Astrocyte (in vitro differentiated cells and primary cell): ENCODE results near the gene FGD2. TPM values are rescaled to one million over a fixed set of nuclear protein-coding genes. Genes with fewer than 3 reads are reported as not detected.

Experiments used
- DNase-seq: peaks from one replicate; pipeline ENCODE4 v3.0.0-alpha.2; 2010; ENCODE audit warnings: low read depth
- FAIRE-seq: peaks from 2 replicates; lab custom pipeline; 2011; peaks lifted over from hg19 to GRCh38; lab: Jason Lieb, UNC
- H2AFZ ChIP-seq: 2 replicates; pipeline ENCODE4 v1.6.0; 2012; ENCODE audit warnings: low read depth, low read length, inconsistent platforms
- H3K27ac ChIP-seq: 2 replicates; pipeline ENCODE4 v1.5.1; 2011; ENCODE audit warnings: low read depth, low read length, inconsistent platforms
- H3K27me3 ChIP-seq: 2 replicates; pipeline ENCODE4 v1.6.0; 2011; ENCODE audit warnings: low read length, inconsistent platforms; ENCODE audit not compliant: insufficient read depth
- H3K36me3 ChIP-seq: 2 replicates; pipeline ENCODE4 v1.5.1; 2011; ENCODE audit warnings: low read length, inconsistent platforms; ENCODE audit not compliant: insufficient read depth
- H3K4me1 ChIP-seq: 2 replicates; pipeline ENCODE4 v1.5.1; 2011; ENCODE audit warnings: low read length, inconsistent platforms; ENCODE audit not compliant: insufficient read depth
- H3K4me2 ChIP-seq: 2 replicates; pipeline ENCODE4 v1.6.0; 2012; ENCODE audit warnings: low read length, inconsistent platforms
- H3K4me3 ChIP-seq: 2 replicates; pipeline ENCODE4 v1.5.1; 2011; ENCODE audit warnings: low read depth, mild to moderate bottlenecking, low read length, inconsistent platforms; ENCODE audit not compliant: insufficient read depth
- H3K79me2 ChIP-seq: 2 replicates; pipeline ENCODE4 v1.6.0; 2012; ENCODE audit warnings: mild to moderate bottlenecking, low read length, inconsistent platforms; ENCODE audit not compliant: insufficient read depth
- H3K9ac ChIP-seq: 2 replicates; pipeline ENCODE4 v1.6.0; 2012; ENCODE audit warnings: mild to moderate bottlenecking, low read length, inconsistent platforms
- H3K9me3 ChIP-seq: 2 replicates; pipeline ENCODE4 v1.5.1; 2012; ENCODE audit warnings: low read depth, mild to moderate bottlenecking, low read length, inconsistent platforms; ENCODE audit not compliant: insufficient read depth
- H4K20me1 ChIP-seq: 2 replicates; pipeline ENCODE4 v1.6.0; 2012; ENCODE audit warnings: low read length, inconsistent platforms; ENCODE audit not compliant: insufficient read depth
- H3K27ac Mint-ChIP-seq: one replicate; pipeline ENCODE4 v1.8.0; 2021; ENCODE audit warnings: mild to moderate bottlenecking, mixed read lengths; ENCODE audit not compliant: unreplicated experiment
- H3K27me3 Mint-ChIP-seq: one replicate; pipeline ENCODE4 v1.8.0; 2021; ENCODE audit warnings: low read depth, mixed read lengths; ENCODE audit not compliant: unreplicated experiment
- H3K36me3 Mint-ChIP-seq: one replicate; pipeline ENCODE4 v1.8.0; 2021; ENCODE audit warnings: low read depth, mixed read lengths; ENCODE audit not compliant: unreplicated experiment
- H3K4me1 Mint-ChIP-seq: one replicate; pipeline ENCODE4 v1.8.0; 2021; ENCODE audit warnings: low read depth, mixed read lengths; ENCODE audit not compliant: unreplicated experiment
- H3K4me3 Mint-ChIP-seq: one replicate; pipeline ENCODE4 v1.8.0; 2021; ENCODE audit warnings: mild to moderate bottlenecking, moderate library complexity, mixed read lengths; ENCODE audit not compliant: unreplicated experiment
- H3K9me3 Mint-ChIP-seq: one replicate; pipeline ENCODE4 v1.8.0; 2021; ENCODE audit warnings: mild to moderate bottlenecking, mixed read lengths; ENCODE audit not compliant: unreplicated experiment
- EZH2 ChIP-seq: IDR thresholded peaks from 2 replicates; pipeline ENCODE4 v1.6.1; 2012; ENCODE audit warnings: mild to moderate bottlenecking, low read length, inconsistent platforms; ENCODE audit not compliant: insufficient read depth
- total RNA-seq: library from RNA; stranded (reverse); gene quantifications from 2 replicates; pipeline ENCODE4 v1.2.1, GENCODE V29; 2021
- TF ChIP-seq, protein P1 (sequence below): IDR thresholded peaks from 2 replicates; pipeline ENCODE4 v1.5.1; 2011; ENCODE audit warnings: low read depth, mild to moderate bottlenecking, inconsistent platforms, low read length, moderate library complexity; ENCODE audit not compliant: insufficient read depth

FGD2 gene
- total RNA-seq, 1 donor from 2014 or later = not detected

- Mint-ChIP-seq H3K9me3 (no peaks in the 10 kb centered on the region), H3K4me3 (peak overlapping the region; percentile 40), H3K4me1 (peaks cover 27% of the 10 kb centered on the region), H3K27ac (no peak overlapping the region), H3K36me3 (peaks cover 5% of the 10 kb centered on the region), H3K27me3 (no peaks in the 10 kb centered on the region)
- H3K4me3 ChIP-seq = no peak overlapping the region
- FAIRE-seq (no peak), DNase-seq (no peak)
- no peaks in the 10 kb centered on the region for H3K9me3 ChIP-seq
- H3K27me3 ChIP-seq = no peaks in the 10 kb centered on the region
- TF ChIP-seq, protein P1, sequence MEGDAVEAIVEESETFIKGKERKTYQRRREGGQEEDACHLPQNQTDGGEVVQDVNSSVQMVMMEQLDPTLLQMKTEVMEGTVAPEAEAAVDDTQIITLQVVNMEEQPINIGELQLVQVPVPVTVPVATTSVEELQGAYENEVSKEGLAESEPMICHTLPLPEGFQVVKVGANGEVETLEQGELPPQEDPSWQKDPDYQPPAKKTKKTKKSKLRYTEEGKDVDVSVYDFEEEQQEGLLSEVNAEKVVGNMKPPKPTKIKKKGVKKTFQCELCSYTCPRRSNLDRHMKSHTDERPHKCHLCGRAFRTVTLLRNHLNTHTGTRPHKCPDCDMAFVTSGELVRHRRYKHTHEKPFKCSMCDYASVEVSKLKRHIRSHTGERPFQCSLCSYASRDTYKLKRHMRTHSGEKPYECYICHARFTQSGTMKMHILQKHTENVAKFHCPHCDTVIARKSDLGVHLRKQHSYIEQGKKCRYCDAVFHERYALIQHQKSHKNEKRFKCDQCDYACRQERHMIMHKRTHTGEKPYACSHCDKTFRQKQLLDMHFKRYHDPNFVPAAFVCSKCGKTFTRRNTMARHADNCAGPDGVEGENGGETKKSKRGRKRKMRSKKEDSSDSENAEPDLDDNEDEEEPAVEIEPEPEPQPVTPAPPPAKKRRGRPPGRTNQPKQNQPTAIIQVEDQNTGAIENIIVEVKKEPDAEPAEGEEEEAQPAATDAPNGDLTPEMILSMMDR = no peak
- TF ChIP-seq EZH2 = no peak
- H4K20me1 ChIP-seq = peaks cover 92% of the 10 kb centered on the region
- peaks cover 37% of the 10 kb centered on the region for H3K36me3 ChIP-seq
- H3K79me2 ChIP-seq = peaks cover 93% of the 10 kb centered on the region
- no peak overlapping the region for H3K27ac ChIP-seq
- no peak overlapping the region for H3K9ac ChIP-seq
- no peak overlapping the region for H2AFZ ChIP-seq
- no peak overlapping the region for H3K4me2 ChIP-seq
- H3K4me1 ChIP-seq = peaks cover 18% of the 10 kb centered on the region
These were observed 24.4 kb upstream of the FGD2 start for GRCh38 chr6:36980876-36981619.

DNA sequence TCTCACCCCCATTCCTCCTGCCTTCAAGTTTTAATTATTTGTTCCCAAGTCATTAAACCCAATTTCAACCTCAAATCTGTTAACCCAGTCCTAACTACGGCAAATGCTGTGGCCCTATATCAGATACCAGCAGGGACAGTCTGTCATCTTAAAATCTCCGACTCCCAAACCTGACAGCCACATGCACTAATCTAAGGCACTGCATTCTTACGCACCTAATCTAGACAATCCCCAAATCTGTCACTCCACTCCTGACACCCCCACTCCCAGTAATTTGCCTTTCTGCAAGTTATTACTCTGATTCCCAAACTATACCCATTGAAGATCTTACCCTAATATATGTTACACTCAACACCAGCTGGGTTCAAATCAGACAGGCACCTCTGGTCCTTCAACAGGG lies 21.9 kb upstream of the FGD2 start:
- Histone ChIP-seq H3K36me3 (peaks cover 16% of the 10 kb centered on the region), H3K4me3 (no peak overlapping the region), H3K4me2 (peak overlapping the region; percentile 96), H3K79me2 (peaks cover 78% of the 10 kb centered on the region), H3K9me3 (no peaks in the 10 kb centered on the region), H3K4me1 (peaks cover 24% of the 10 kb centered on the region), H3K27me3 (no peaks in the 10 kb centered on the region), H4K20me1 (peaks cover 68% of the 10 kb centered on the region), H3K27ac (no peak overlapping the region), H3K9ac (no peak overlapping the region), H2AFZ (no peak overlapping the region)
- FAIRE-seq (no peak), DNase-seq (no peak)
- TF ChIP-seq, protein P1 = no peak
- no peak for TF ChIP-seq EZH2
- no peaks in the 10 kb centered on the region for H3K27me3 Mint-ChIP-seq
- no peaks in the 10 kb centered on the region for H3K36me3 Mint-ChIP-seq
- H3K4me1 Mint-ChIP-seq = peaks cover 36% of the 10 kb centered on the region
- H3K27ac Mint-ChIP-seq = no peak overlapping the region
- no peak overlapping the region for H3K4me3 Mint-ChIP-seq
- no peaks in the 10 kb centered on the region for H3K9me3 Mint-ChIP-seq
